Measurements from ENCODE around the gene IKBKE.

DNA sequence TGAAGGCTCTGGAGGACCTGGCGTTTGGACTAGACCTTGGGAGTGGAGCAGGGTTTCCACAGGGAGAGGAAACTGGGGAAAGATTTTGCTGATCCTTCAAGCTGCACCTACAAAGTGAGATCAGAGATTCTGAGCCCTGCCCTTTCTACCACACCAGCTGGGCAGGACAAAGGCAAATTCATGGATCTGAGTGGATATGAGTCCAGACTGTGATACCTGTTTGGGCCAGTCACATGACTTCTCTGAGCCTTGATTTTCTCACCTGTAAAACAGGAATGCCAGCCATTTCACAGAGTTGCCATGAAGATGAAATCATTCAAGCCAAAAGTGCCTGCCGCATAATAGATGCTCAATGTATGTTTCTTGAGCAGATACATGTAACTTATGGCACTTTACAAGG, 32.1 kb downstream of the IKBKE start:
- TF ChIP-seq, protein P1, sequence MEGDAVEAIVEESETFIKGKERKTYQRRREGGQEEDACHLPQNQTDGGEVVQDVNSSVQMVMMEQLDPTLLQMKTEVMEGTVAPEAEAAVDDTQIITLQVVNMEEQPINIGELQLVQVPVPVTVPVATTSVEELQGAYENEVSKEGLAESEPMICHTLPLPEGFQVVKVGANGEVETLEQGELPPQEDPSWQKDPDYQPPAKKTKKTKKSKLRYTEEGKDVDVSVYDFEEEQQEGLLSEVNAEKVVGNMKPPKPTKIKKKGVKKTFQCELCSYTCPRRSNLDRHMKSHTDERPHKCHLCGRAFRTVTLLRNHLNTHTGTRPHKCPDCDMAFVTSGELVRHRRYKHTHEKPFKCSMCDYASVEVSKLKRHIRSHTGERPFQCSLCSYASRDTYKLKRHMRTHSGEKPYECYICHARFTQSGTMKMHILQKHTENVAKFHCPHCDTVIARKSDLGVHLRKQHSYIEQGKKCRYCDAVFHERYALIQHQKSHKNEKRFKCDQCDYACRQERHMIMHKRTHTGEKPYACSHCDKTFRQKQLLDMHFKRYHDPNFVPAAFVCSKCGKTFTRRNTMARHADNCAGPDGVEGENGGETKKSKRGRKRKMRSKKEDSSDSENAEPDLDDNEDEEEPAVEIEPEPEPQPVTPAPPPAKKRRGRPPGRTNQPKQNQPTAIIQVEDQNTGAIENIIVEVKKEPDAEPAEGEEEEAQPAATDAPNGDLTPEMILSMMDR (IDR thresholded peaks at IDR 0.05), result no peak
- TF ChIP-seq SIN3A (IDR thresholded peaks at IDR 0.05; ENCODE audit: borderline replicate concordance, insufficient read depth, low read depth, low read length) (no peak), POLR2AphosphoS5 (IDR thresholded peaks at IDR 0.05; ENCODE audit: low read depth, low read length) (no peak), TCF7L2 (IDR thresholded peaks at IDR 0.05; ENCODE audit: low read depth, low read length) (no peak)
- TF ChIP-seq, protein P2, sequence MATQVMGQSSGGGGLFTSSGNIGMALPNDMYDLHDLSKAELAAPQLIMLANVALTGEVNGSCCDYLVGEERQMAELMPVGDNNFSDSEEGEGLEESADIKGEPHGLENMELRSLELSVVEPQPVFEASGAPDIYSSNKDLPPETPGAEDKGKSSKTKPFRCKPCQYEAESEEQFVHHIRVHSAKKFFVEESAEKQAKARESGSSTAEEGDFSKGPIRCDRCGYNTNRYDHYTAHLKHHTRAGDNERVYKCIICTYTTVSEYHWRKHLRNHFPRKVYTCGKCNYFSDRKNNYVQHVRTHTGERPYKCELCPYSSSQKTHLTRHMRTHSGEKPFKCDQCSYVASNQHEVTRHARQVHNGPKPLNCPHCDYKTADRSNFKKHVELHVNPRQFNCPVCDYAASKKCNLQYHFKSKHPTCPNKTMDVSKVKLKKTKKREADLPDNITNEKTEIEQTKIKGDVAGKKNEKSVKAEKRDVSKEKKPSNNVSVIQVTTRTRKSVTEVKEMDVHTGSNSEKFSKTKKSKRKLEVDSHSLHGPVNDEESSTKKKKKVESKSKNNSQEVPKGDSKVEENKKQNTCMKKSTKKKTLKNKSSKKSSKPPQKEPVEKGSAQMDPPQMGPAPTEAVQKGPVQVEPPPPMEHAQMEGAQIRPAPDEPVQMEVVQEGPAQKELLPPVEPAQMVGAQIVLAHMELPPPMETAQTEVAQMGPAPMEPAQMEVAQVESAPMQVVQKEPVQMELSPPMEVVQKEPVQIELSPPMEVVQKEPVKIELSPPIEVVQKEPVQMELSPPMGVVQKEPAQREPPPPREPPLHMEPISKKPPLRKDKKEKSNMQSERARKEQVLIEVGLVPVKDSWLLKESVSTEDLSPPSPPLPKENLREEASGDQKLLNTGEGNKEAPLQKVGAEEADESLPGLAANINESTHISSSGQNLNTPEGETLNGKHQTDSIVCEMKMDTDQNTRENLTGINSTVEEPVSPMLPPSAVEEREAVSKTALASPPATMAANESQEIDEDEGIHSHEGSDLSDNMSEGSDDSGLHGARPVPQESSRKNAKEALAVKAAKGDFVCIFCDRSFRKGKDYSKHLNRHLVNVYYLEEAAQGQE (IDR thresholded peaks at IDR 0.05; ENCODE audit: insufficient read depth in 1 of 2, low read depth in 2 of 2, low read length in 1 of 2), result no peak
